PC-9 (cell line): Measurements from ENCODE around the gene ELK4.

Experiments used
- CTCF ChIP-seq: fragments of 200-600 bp; sonication (generic); conservative IDR thresholded peaks from 2 replicates; pipeline ENCODE4 v1.6.1; 2017; ENCODE audit warnings: mixed run types, antibody characterized with exemption, mild to moderate bottlenecking, moderate library complexity
- EZH2 ChIP-seq: fragments of 200-600 bp; sonication (generic); IDR thresholded peaks from 2 replicates; pipeline ENCODE4 v1.8.0; 2017; ENCODE audit warnings: antibody characterized with exemption, low read depth

GRCh38 chr1:205678286-205679111, 46.7 kb upstream of the ELK4 start:
- TF ChIP-seq CTCF (no peak), EZH2 (no peak)
